Cerebellar nuclear complex (tissue), 1 donor: ENCODE data around the gene NSF.
"Not testable (repeated sequence)": the region's sequence is repeated elsewhere in the genome, so short reads cannot be mapped to it uniquely, and the experiment has no call there.

Experiments used
- DNase-seq, 2 experiments: peaks; one replicate each; lab custom pipeline; 2025; lab: John Stamatoyannopoulos, UW

NSF gene

GRCh38 chr17:46776298-46777005 lies 186.0 kb downstream of the NSF start:
- no peak for DNase-seq

GRCh38 chr17:46777943-46778915 lies 187.8 kb downstream of the NSF start:
- DNase-seq: no peak

DNA sequence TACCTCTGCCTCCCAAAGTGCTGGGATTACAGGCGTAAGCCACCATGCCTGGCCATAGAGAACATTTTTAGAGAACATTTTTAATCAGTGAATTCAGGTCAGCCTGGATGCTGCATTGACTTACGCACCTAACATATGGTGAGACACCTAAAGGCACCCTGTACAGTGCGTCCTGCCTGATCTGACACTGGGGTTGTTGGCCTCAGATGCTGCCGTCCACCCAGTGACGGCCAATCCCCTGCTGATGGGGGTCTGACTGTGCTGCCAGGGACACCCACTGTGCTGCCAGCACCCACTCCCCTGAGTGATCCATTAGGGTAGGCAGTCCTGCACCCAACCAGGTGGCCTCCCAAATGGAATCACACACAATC lies 189.5 kb downstream of the NSF start:
- DNase-seq: no peak

GRCh38 chr17:46782250-46782953 lies 191.9 kb downstream of the NSF start:
- DNase-seq: no peak

- DNase-seq: no peak
Observed at GRCh38 chr17:46783031-46783593, 192.6 kb downstream of the NSF start.

- no peak for DNase-seq
Observed at GRCh38 chr17:46785696-46786095, 195.2 kb downstream of the NSF start.

DNA sequence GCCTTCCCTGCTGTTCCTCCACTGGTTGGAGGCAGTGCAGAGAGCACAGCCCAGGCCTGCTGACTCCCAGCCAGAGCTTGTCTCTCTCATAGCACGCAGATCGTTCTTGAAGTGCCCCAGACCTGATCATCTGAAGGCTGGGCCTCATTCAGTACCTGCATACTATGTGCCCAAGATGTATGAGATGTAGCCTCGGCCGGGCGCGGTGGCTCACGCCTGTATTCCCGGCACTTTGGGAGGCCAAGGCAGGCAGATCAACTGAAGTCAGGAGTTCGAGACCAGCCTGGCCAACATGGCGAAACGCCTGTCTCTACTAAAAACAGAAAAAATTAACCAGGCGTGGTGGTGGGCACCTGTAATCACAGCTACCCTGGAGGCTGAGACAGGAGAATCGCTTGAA lies 197.0 kb downstream of the NSF start:
- DNase-seq: no peak

DNA sequence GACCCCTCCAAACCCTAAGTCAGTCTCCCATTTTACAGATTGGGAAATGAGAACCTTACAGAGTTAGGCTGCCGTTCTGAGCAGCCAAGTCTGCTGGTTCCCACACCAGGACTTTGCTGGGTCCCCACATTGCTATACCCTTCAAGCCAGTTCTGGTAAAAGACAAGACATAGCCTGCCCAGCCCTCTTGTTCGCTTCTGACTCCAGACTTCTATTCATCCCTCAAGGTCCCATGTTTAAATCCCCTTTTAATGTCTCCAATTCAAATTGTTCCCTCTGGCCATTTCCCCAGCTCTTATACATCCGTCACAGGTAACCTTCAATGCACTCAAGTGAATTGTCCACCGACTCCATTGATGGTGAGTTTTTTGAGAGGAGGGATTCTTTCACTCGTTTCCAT lies 197.8 kb downstream of the NSF start:
- DNase-seq: no peak

DNA sequence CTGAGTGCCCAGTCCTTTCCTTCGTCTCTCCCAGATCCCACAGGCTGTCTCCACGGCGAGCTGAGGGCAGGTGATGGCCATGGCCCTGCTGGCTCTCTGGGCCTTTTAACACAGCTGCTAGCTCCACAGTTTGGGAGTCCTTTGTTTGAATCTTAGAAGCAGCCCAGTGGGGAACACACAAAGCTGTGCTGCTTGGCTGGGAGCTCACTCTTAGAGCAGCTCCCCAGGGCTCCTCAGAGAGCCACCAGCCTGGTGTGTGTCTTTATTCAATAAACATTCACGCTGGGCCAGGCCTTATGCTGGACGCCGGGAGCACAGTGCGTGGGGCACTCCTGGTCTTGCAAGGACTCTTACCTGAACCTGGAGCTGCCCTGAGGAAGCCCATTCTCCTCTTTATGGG lies 198.3 kb downstream of the NSF start:
- DNase-seq: no peak

DNA sequence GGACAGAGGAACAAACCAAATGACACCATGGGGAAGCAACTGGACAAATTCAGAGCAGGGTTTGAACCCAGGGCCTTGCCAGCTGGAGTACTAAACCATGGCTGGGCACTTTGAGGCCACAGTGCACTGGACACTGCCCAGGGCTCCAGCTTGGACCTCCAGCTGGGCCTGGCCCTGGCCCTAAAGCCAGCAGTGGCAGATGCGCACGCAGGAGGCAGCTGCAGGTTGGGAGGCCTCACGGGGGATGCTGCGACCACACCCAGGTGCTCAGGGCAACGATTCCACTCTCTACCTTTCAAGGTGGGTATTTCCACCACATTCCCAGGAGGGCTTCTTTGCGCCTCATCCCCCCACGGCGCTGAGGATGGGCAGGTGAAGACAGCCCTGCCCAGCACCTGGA lies 199.1 kb downstream of the NSF start:
- DNase-seq: no peak

DNA sequence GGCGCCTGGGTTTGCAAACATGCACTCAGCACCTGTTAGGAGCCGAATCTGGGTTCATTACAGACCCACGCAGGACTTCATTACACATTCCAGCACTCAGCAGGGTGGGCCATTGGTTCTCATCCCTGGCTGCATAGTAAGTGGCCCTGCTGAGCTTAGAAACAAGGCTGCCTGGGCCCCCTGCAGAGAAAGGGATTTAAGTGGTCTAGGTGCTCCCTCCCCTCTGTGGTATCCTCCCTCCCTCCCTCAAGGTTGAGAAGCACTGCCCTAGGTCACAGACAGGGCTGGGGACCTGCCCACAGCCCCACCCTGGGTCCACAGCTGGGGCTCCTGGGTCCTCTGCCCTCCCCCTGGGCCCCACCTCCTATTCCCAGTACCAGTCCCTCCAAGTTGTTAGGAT lies 199.7 kb downstream of the NSF start:
- no peak for DNase-seq

DNA sequence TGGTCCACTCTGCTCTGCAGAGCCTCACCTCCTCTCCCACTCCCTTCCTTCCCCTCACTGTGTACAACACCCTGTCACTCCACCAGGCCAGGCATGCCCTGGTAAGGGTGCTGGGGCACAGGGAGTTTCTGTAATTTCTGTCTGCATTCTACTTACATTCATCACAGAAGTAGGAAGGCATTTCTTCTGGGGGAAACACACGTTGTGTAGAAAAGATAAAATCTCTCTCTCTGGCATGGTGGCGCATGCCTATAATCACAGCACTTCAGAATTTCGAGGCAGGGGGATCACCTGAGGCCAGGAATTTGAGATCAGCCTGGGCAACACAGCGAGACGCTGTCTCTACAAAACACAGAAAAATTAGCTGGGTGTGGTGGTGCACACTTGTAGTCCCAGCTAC lies 201.1 kb downstream of the NSF start:
- no peak for DNase-seq

DNA sequence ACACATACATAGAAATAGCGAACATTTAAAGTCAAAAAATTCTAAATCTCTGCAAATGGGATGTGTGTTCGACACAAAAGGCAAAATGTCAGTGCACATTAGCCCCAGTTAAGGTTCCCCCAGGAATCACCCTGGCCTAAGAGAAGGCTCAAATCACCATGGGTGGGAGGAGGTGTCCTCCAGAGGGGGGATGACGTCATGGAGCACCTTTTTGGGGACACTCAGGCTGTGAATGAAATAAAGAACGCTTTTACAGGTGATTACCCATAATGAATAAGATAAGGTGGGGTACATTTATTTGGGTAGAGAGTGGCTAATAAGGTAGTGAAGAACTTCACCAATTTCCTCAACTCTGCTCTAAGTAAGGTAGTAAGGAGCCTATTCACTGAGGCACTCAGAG lies 201.6 kb downstream of the NSF start:
- no peak for DNase-seq

DNA sequence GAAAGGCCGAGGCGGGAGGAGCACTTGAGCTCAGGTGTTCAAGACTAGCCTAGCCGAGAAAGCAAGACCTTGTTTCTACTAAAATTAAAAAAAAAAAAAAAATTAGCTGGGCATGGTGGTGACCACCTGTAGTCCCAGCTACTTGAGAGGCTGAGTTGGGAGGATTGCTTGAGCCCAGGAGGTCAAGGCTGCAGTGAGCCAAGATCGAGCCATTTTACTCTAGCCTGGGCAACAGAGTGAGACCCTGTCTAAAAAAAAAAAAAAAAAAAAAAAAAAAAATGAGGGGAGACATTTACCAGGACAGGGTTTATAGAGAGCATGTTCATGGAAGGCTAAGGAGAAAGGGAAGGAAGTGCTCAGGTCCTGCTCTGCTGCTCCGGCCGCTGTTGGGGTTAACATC lies 202.6 kb downstream of the NSF start:
- DNase-seq: not testable (repeated sequence)

DNA sequence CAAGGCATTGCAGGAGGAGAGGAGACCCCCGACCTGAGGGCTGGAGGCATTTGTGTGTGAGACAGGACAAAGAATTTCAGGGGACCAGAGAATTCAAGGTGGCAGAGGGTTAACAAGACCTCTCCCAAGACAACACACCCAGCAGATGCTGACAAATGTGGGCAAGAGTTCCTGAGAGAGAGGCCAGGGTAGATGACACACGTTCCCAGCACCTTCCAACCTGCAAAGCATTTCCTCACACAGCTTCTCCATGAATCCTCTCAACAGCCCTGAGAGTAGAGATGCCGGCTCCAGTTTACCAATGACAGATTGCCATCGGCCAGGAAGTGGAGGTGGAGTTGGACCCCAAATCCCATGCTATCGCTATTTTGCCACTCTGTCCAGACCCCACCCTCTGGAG lies 203.1 kb downstream of the NSF start:
- DNase-seq: no peak

DNA sequence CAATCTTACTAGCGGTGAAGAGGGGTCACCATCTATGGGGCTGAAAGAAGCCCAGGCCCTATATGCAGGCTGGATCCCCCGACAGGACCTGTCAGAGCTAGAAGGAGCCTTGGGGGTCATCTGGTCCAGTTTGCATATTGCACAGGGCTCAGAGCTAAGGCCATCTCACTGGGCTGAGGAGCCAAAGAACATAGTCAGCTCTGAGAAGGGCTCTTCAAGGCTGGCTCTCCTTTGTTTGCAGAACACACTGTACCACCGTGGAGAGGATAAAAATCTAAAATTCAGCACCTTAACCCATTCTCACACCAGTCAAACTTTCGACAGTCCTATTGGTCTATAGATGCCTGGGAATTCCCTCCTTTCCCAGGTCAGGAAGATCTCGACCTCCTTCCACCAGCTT lies 203.8 kb downstream of the NSF start:
- DNase-seq: no peak

GRCh38 chr17:46795379-46795952 lies 205.0 kb downstream of the NSF start:
- DNase-seq: no peak

- no peak for DNase-seq
Observed at GRCh38 chr17:46796084-46796483, 205.6 kb downstream of the NSF start.

- DNase-seq: no peak
Observed at GRCh38 chr17:46796524-46796923, 206.1 kb downstream of the NSF start.

DNA sequence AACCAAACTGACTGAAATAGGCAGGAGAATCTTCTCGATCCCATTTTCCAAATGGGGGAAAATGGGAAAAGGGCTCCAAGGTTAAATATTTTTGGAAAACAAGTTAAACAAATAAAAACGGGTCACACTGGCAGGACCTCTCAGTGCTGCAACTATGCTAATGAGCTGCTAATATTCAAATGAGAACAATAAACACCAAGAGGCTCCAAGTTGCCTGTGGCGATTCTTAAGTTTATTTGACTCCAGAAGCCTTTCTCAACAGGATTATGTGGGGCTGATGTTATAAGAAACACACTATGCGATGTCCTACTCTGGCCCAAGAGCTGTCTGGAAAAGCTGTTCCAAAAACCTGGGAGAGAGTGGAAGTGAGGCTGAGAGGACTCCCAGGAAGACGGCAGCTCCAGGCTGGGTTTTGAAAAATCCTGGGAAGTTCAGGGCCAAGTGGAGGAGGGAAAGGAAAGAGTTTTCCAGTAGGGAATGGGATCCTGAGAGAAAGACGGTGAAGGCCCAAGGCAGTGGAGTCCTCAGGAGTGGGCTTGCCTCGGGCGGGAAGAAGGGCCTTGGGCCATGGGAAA lies 206.6 kb downstream of the NSF start:
- no peak for DNase-seq

- no peak for DNase-seq
Observed at GRCh38 chr17:46800573-46800972, 210.1 kb downstream of the NSF start.

GRCh38 chr17:46802800-46803199 lies 212.3 kb downstream of the NSF start:
- no peak for DNase-seq
